ENCODE results near the gene STXBP6.

DNA sequence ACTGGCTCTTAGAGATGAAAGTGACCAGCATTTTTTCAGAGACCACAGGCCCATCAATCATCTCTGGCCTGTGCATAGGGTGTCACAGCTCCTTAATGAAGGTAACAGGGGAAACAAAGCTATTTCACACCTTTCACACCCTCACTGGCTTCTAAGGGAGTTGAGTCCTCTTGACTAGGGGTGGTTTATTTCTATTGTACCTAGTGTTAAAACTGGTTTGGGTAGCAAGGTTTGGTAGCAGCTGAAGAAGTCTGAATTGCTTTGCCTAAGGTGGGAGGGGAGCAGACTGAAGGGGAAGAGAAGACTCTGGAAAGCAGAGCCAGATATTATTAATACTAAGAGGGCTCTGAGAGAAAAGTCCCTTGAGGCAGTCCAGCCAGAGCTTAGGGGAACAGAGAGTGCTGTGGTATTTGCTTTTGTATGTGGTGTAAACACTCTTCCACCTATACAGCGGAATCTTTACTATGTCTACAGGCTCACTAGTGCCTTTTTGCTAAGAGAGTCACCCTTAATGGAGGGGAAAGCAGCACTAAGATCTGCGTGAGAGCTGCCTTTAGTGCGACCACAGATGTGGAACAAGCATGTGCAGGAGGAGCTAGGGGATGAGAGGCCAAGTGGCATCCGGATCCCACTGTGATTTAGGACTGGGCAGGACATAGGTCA lies 95.8 kb downstream of the STXBP6 start:
- TF ChIP-seq POLR2A (IDR thresholded peaks at IDR 0.05; ENCODE audit: low read length) = no peak
- TF ChIP-seq GATA1 (IDR thresholded peaks at IDR 0.05; ENCODE audit: low read depth, low read length) = no peak

Measured in erythroblast (primary cell).